HG03045 (cell line): ENCODE data around the gene SPIN1.

ENCODE experiments used
- ATAC-seq: cut with Tn5 transposase; IDR thresholded peaks from one replicate; pipeline ENCODE4 v1.9.1; 2021; ENCODE audit warnings: mild to moderate bottlenecking, moderate library complexity; ENCODE audit not compliant: unreplicated experiment

Gene SPIN1

GRCh38 chr9:88433583-88434255 is 45.5 kb downstream of the SPIN1 start:
- no peak for ATAC-seq

- ATAC-seq, result no peak
These were observed 47.1 kb downstream of the SPIN1 start for GRCh38 chr9:88435336-88435735.

- ATAC-seq, result no peak
These were observed 48.1 kb downstream of the SPIN1 start for GRCh38 chr9:88436379-88436778.

GRCh38 chr9:88437210-88438146 is 49.2 kb downstream of the SPIN1 start:
- ATAC-seq, result no peak

DNA sequence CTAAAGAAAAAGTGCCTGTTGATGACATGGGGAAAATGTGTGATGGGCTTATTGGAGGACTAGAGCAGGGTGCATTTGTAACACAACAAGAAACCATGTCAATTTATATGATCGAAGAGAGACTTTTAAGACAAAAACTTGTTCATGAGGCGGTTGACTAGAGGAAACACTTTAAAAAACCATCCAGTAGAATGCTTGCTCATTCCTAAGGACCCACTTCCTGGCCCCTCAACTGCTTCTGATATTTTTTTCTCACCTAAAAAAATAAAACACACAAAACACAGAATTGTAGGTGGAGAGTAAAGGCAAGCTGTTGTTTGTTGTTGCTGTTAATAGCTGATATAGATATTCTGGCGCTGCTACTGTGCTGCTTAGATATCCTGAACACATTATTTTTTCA is 50.6 kb downstream of the SPIN1 start:
- ATAC-seq, result no peak

- no peak for ATAC-seq
These were observed 53.2 kb downstream of the SPIN1 start for GRCh38 chr9:88441301-88442007.

DNA sequence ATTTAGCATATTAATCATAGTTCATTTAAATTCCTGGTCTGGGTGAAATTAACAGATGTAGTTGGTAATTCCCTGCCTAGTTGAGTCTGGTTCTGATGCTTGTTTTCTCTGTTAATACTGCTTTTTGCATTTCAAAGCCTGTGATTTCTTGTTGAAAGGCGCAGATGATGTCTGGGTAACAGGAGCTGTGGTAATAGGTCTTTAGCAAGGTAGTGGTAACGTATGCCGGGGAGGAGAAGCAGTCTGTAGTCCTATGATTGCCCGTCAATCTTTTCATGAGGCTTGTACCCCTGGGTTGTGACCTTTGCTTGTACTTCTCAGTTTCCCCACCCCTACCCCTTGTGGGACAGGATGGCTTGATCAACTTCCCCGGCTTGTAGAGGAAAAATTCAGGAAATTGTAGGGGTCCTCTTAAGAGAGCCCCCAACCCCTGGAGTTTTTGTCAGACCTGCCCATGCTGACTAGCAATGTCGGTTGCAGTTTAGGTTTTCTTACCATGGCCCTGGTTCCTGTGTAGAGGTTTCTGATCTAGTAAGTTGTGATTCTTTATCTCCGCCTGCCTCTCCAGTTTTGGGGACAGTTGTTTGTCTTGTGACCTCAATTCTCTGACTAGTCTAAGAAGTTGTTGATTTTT is 55.4 kb downstream of the SPIN1 start:
- no peak for ATAC-seq

DNA sequence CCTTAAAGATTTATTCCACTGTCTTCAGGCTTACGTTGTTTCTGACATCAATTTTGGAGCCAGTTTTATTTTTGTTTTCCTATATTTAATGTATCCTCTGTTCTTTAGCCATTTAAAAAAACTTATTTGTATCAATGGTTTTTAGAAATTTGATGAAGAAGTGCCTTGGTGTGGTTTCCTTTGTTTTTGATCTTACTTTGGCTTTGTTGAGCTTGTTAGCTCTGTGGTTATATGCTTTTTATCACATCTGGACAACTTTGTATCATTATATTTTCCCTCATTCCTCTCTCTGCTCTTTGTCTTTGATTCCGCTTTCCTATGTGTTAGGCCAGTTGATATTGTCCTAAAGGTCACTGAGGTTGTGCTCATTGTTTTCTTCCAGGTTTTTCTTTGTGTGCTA is 58.5 kb downstream of the SPIN1 start:
- ATAC-seq, result no peak

DNA sequence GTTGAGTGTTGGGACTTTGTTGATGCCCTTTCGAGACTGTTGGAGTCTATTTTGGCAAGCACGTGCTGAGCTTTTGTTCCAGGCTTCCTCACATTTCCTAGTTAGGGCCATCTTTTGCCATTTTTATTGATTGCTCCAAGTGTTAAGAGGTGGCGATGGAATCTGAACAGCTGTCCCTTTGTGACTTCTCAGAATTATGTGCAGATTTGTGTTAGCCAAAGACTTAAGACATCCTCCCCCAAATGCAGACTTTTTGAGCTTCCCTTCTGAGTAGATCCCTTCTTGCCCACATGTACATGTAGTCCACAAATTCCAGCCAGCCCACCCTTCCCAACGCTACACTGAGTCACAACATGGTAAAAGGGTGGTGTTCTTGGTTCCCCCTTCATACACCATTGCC is 59.2 kb downstream of the SPIN1 start:
- ATAC-seq, result no peak

DNA sequence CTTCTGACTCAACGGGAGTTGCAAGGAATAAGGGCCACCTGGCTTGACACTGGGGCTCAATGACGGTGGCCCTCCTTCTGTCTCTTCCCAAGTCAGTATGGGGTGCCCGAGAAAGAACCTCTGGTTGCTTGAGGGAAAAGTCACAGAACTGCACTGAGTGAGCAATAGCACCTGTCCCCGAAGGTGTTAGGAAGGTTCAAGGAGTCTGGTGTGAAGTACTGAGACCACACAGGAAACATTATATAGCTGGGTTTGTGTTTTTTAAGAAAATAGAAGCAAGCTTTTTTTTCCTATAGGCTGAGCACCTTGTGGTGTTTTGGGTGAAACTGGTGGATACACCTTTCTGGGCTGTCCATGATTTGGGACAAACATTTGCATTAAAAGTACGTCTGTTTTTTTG is 62.9 kb downstream of the SPIN1 start:
- ATAC-seq, result no peak

DNA sequence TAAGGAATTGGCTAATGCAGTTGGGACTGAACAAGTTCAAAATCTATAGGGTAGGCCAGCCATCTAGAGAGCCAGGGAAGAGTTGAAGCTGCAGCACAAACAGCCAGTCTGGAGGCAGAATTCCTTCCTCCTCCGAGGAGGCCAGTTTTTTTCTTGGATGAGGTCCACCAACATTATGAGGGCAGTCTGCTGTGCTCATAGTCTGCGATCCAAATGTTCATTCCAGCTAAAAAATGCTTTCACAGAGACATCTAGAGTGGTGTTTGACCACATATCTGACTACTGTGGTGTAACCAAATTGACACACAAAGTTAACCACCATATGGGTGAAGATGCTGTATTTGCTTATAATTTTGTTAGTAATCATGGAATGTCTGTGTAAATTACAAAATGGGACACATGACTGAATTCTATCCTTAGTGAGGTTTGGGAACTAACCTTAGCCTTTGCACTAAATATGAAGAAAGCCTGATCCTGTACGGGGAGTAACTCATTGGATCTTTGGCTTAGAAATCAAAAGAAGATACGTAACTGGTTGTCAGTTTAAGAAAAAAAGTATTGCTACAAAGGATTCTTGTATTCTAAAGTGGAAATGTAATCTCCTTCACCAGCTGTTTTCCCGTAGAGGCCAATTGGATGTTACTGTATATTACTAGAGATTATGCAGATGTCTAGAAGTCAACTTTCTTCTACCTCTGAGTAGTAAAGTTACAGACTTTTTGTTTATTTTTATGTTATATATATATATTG is 70.6 kb downstream of the SPIN1 start:
- ATAC-seq, result no peak

DNA sequence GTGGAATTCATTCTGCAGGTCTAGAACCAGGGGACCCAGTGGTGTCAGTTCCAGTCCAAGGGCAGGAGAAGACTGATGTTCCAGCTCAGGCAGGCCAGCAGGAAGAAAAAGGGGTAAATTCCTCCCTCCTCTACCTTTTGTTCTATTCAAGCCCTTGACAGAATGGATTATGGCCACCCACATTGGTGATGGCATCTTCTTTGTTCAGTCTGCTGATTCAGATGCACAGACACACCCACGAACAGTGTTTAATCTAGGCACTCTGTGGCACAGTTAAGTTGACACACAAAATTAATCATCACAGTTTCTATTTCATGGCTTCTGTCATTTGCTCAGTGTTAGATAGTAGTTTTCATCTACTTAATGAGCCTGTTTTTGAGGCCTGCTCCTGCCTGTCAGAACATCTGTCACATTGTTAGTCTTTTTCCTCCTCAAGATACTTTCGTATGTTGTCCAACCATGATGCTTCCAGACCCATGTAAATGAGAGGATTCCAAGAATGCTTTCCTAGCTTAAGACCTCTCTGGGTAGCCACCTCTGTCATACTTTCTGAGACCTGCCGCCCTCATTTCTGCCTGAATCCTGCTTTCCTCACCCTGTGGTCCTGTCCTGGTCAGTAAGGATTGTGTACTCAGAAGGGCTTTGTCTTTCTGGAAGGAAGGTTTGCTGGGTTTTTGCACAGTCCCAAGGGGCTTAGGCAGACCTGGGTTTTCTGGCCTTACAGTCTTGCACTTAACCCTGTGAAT is 72.5 kb downstream of the SPIN1 start:
- no peak for ATAC-seq

- no peak for ATAC-seq
These were observed 73.9 kb downstream of the SPIN1 start for GRCh38 chr9:88462191-88462590.

- no peak for ATAC-seq
These were observed 76.6 kb downstream of the SPIN1 start for GRCh38 chr9:88464851-88465250.

DNA sequence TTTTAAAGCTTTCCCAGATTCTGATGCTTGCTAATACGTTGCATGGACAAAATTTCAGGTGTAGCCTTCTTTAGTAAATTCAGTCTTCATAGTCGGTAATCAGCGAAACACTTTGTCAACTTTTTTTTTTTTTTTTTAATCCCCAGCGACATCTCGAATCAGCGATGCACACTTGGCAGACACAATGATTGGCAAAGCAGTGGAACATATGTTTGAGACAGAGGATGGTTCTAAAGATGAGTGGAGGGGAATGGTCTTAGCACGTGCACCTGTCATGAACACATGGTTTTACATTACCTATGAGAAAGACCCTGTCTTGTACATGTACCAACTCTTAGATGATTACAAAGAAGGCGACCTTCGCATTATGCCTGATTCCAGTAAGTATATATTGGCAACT is 80.0 kb downstream of the SPIN1 start:
- ATAC-seq, result no peak

DNA sequence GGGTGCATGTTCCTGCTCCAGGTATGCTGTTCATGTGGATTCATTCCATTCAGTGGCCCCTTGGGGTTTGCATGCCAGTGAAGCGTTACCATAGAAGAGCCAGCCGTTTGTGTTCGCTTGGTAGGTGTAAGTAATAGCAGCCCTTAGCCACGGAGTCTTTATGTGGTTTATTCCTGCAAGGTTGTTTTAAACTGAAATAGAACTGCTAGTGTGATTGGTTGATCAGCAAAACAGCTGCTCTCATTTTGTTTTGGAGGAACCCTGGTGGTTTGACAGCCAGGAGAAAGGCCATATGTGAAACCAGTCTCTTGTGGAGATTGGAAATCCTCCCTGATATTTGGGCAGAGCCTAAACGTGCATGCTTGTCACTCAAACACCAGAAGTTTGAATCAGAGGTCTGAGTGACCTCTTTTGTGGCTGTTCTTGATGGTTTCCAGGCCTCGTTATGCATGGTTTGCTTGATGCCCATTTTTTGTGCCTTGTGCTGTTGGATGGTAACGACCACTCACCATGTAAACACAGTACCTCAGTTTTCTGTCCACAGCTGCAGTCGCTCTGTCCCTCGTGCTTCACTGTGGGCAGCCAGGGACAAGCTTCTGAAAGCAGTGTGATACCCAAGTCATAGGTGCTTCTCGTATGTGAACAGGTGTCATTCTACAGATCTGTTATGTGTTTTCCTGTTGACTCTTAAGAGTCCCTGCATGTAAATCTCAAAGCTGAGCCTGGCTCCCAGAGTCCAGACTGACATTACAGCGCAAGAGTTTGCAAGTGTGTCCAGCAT is 88.4 kb downstream of the SPIN1 start:
- no peak for ATAC-seq

GRCh38 chr9:88477300-88477751 is 89.1 kb downstream of the SPIN1 start:
- no peak for ATAC-seq

DNA sequence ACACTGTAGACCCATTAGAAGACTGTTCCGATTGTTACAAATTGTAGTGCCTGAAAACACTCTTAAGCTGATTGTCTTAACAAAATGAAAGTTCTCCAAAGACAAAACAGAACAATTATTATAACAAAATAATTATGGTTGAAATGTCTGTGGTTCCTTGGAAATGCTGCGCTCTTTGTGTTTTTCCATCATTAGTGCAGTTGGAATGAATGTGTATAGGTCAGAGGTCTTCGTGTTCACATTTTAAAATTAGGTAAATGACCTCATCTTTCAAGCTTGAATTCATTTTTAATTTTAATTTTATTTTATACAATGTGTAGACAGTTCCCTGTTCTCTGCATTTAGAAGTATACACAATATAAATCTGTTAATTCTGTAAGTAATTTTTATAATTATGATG is 90.0 kb downstream of the SPIN1 start:
- no peak for ATAC-seq

- no peak for ATAC-seq
These were observed 93.7 kb downstream of the SPIN1 start for GRCh38 chr9:88481933-88482332.
